NT2/D1 (cell line): Measurements from ENCODE around the gene LONP2.
"Not testable (repeated sequence)": the region's sequence is repeated elsewhere in the genome, so short reads cannot be mapped to it uniquely, and the experiment has no call there.

ENCODE experiments used
- DNase-seq: peaks from one replicate; pipeline ENCODE4 v3.0.0-alpha.2; 2011; ENCODE audit warnings: low read depth, low spot score
- H3K27me3 ChIP-seq: 2 replicates; pipeline ENCODE4 v1.6.0; 2011; ENCODE audit warnings: mild to moderate bottlenecking; ENCODE audit not compliant: insufficient read length, insufficient read depth
- H3K36me3 ChIP-seq: 2 replicates; pipeline ENCODE4 v1.6.1; 2011; ENCODE audit warnings: mild to moderate bottlenecking, low read length, mixed read lengths; ENCODE audit not compliant: insufficient read depth, insufficient read length
- H3K4me1 ChIP-seq: 2 replicates; pipeline ENCODE4 v1.5.1; 2011; ENCODE audit not compliant: insufficient read depth, insufficient read length
- H3K4me3 ChIP-seq: 2 replicates; pipeline ENCODE4 v1.5.1; 2011; ENCODE audit warnings: low read depth; ENCODE audit not compliant: insufficient read length
- H3K9ac ChIP-seq: 2 replicates; pipeline ENCODE4 v1.6.0; 2011; ENCODE audit warnings: low read depth; ENCODE audit not compliant: insufficient read length
- H3K9me3 ChIP-seq: 2 replicates; pipeline ENCODE4 v1.5.1; 2011; ENCODE audit warnings: mild to moderate bottlenecking, low read length; ENCODE audit not compliant: insufficient read depth
- SUZ12 ChIP-seq: IDR thresholded peaks from 2 replicates; pipeline ENCODE4 v1.6.1; 2011; ENCODE audit not compliant: insufficient read length, insufficient read depth; ENCODE audit errors: extremely low read depth
- YY1 ChIP-seq: IDR thresholded peaks from 2 replicates; pipeline ENCODE4 v1.6.1; 2011; ENCODE audit not compliant: insufficient read length, insufficient read depth
- ZNF274 ChIP-seq: IDR thresholded peaks from 2 replicates; pipeline ENCODE4 v1.6.1; 2011; ENCODE audit warnings: mild to moderate bottlenecking, low read depth, low read length

LONP2 gene

GRCh38 chr16:48366165-48367093 lies 122.3 kb downstream of the LONP2 start:
- no peak for DNase-seq
- peak overlapping the region; percentile 53 for H3K9ac ChIP-seq
- H3K36me3 ChIP-seq = peaks cover 13% of the 10 kb centered on the region
- no peak for TF ChIP-seq ZNF274
- no peak for TF ChIP-seq YY1
- no peak for TF ChIP-seq SUZ12
- no peaks in the 10 kb centered on the region for H3K9me3 ChIP-seq
- peak overlapping the region; percentile 50 for H3K4me3 ChIP-seq
- H3K4me1 ChIP-seq = peaks cover 3% of the 10 kb centered on the region
- no peaks in the 10 kb centered on the region for H3K27me3 ChIP-seq

- no peak for DNase-seq
- Histone ChIP-seq H3K36me3 (peaks cover 2% of the 10 kb centered on the region), H3K9me3 (no peaks in the 10 kb centered on the region), H3K4me3 (no peak overlapping the region), H3K27me3 (no peaks in the 10 kb centered on the region), H3K9ac (no peak overlapping the region), H3K4me1 (peaks cover 3% of the 10 kb centered on the region)
- TF ChIP-seq SUZ12 (no peak), ZNF274 (no peak), YY1 (no peak)
Observed at GRCh38 chr16:48367441-48368049, 123.4 kb downstream of the LONP2 start.

- peaks cover 3% of the 10 kb centered on the region for H3K4me1 ChIP-seq
- no peak overlapping the region for H3K9ac ChIP-seq
- no peak for DNase-seq
- TF ChIP-seq SUZ12 = no peak
- TF ChIP-seq ZNF274 = no peak
- TF ChIP-seq YY1 = no peak
- no peaks in the 10 kb centered on the region for H3K9me3 ChIP-seq
- no peaks in the 10 kb centered on the region for H3K27me3 ChIP-seq
- no peaks in the 10 kb centered on the region for H3K36me3 ChIP-seq
- no peak overlapping the region for H3K4me3 ChIP-seq
Observed at GRCh38 chr16:48369765-48370164, 125.7 kb downstream of the LONP2 start.

GRCh38 chr16:48370229-48370628 lies 126.1 kb downstream of the LONP2 start:
- Histone ChIP-seq H3K4me3 (no peak overlapping the region), H3K27me3 (no peaks in the 10 kb centered on the region), H3K36me3 (no peaks in the 10 kb centered on the region), H3K9ac (no peak overlapping the region), H3K4me1 (peaks cover 3% of the 10 kb centered on the region), H3K9me3 (no peaks in the 10 kb centered on the region)
- TF ChIP-seq ZNF274 = no peak
- no peak for TF ChIP-seq YY1
- TF ChIP-seq SUZ12 = no peak
- DNase-seq = no peak

GRCh38 chr16:48370668-48371392 lies 126.7 kb downstream of the LONP2 start:
- H3K4me3 ChIP-seq, H3K36me3 ChIP-seq, H3K9ac ChIP-seq, DNase-seq, H3K27me3 ChIP-seq, H3K4me1 ChIP-seq, H3K9me3 ChIP-seq: not testable (repeated sequence)

GRCh38 chr16:48371393-48371780 lies 127.3 kb downstream of the LONP2 start:
- Histone ChIP-seq H3K36me3 (no peaks in the 10 kb centered on the region), H3K4me1 (peaks cover 3% of the 10 kb centered on the region), H3K9ac (no peak overlapping the region), H3K9me3 (no peaks in the 10 kb centered on the region), H3K4me3 (no peak overlapping the region), H3K27me3 (no peaks in the 10 kb centered on the region)
- TF ChIP-seq ZNF274 = no peak
- no peak for TF ChIP-seq SUZ12
- no peak for TF ChIP-seq YY1
- DNase-seq = no peak

- Histone ChIP-seq H3K9ac (no peak overlapping the region), H3K27me3 (no peaks in the 10 kb centered on the region), H3K9me3 (no peaks in the 10 kb centered on the region), H3K4me1 (no peaks in the 10 kb centered on the region), H3K36me3 (no peaks in the 10 kb centered on the region), H3K4me3 (no peak overlapping the region)
- no peak for DNase-seq
- TF ChIP-seq SUZ12 = no peak
- no peak for TF ChIP-seq YY1
- TF ChIP-seq ZNF274 = no peak
Observed at GRCh38 chr16:48372744-48373143, 128.6 kb downstream of the LONP2 start.
